NCI-H446 treated with DMSO at 0.1 percent for 48 hours (cell line): ENCODE data around the gene OPN3.

Experiments used
- DNase-seq: peaks from one replicate; lab custom pipeline; 2025; lab: John Stamatoyannopoulos, UW

Gene OPN3

GRCh38 chr1:241589521-241589920, 50.6 kb downstream of the OPN3 start:
- no peak for DNase-seq

- DNase-seq, result no peak
These were observed 53.2 kb downstream of the OPN3 start for GRCh38 chr1:241586905-241587512.

- no peak for DNase-seq
These were observed 57.2 kb downstream of the OPN3 start for GRCh38 chr1:241582921-241583321.

- no peak for DNase-seq
These were observed 60.7 kb downstream of the OPN3 start for GRCh38 chr1:241579434-241579833.

GRCh38 chr1:241574154-241574553, 66.0 kb downstream of the OPN3 start:
- no peak for DNase-seq

- DNase-seq, result no peak
These were observed 70.3 kb downstream of the OPN3 start for GRCh38 chr1:241569848-241570247.

GRCh38 chr1:241560849-241561187, 79.4 kb downstream of the OPN3 start:
- no peak for DNase-seq

GRCh38 chr1:241560146-241560848, 79.9 kb downstream of the OPN3 start:
- no peak for DNase-seq

- DNase-seq, result no peak
These were observed 82.5 kb downstream of the OPN3 start for GRCh38 chr1:241557551-241558193.

- DNase-seq, result no peak
These were observed 83.1 kb downstream of the OPN3 start for GRCh38 chr1:241557031-241557430.

- no peak for DNase-seq
These were observed 84.6 kb downstream of the OPN3 start for GRCh38 chr1:241555526-241555925.

- no peak for DNase-seq
These were observed 86.1 kb downstream of the OPN3 start for GRCh38 chr1:241553886-241554592.

GRCh38 chr1:241551759-241552638, 88.2 kb downstream of the OPN3 start:
- DNase-seq, result no peak

GRCh38 chr1:241550318-241550717, 89.9 kb downstream of the OPN3 start:
- DNase-seq, result no peak

- no peak for DNase-seq
These were observed 92.2 kb downstream of the OPN3 start for GRCh38 chr1:241548008-241548407.
